HG03175 (cell line): Measurements from ENCODE around the gene HBG1.

ENCODE experiments used
- ATAC-seq: cut with Tn5 transposase; IDR thresholded peaks from one replicate; pipeline ENCODE4 v1.9.1; 2021; ENCODE audit warnings: mild to moderate bottlenecking, moderate library complexity; ENCODE audit not compliant: unreplicated experiment

The HBG1 gene

GRCh38 chr11:5247472-5248192, 2.0 kb downstream of the HBG1 start:
- ATAC-seq: no peak

DNA sequence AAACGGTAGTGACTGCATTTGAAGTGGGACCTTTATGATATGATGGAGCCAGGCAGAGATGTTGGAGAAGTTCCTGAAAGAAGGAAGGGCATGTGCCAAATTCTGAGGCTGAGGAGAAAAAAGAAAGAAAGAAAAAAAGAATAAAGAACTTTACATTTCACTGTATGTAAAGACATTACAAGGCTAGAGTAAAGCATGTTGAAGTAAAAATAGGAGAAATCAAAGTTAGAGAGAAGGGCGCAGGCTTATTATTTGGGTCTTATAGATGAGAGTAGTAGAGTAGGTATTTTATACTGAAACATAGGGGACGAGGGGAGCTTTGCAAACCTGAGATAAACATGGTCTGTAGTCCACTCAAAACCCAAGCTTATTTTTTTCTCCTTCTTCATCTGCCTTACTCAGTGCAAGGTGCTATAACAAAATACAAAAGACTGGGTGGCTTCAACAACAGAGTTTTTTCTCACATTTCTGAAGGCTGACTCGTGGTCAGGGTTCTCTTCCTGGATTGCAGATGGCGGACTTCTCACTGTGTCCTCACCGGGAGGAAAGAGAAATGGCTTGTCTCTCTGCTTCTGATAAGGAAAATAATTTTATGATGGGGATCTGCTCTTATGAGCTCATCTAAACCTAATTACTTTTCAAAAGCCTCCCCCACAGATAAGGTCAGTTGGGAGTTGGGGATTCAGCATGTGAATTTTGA, 2.7 kb downstream of the HBG1 start:
- ATAC-seq: no peak

GRCh38 chr11:5245155-5245554, 4.5 kb downstream of the HBG1 start:
- no peak for ATAC-seq

- no peak for ATAC-seq
Observed at GRCh38 chr11:5243816-5244180, 5.9 kb downstream of the HBG1 start.

GRCh38 chr11:5242933-5243815, 6.5 kb downstream of the HBG1 start:
- ATAC-seq: peak; percentile 72

- no peak for ATAC-seq
Observed at GRCh38 chr11:5242208-5242607, 7.4 kb downstream of the HBG1 start.

DNA sequence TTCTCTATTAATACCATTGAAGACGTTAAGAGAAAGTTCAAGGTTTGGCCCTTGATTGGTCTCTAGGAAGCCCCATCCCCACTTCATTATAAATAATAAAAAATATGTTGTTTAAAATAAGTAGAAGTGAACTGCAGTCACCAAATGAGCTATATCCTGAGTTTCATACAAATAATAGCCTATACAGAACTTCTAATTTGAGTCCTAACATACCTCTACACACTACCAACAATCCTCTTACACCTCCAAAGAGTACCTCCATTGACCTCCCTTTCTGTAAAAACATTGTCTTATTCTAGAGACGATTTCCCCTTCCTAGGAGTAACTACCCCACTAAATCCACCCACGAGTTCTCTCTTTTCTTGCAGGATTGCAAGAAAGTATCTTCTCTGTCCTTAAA, 8.2 kb downstream of the HBG1 start:
- no peak for ATAC-seq

DNA sequence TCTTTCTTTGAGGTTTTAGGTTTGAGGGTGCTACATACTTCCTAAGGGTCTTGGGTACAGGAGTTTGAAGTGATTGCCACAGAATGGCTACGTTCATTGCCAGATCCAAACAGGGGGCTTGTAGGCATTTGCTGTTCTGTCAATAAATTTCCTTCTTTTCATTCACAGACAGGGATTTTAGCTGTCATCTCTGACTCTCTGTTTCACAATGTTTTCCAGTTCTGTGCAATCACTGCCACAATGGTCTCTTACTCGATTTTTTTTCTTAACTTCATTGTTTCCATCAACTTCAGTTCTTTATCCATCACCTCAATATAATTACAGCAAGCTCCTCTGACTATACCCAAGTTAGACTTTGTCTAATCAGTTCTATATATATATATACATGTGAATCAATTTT, 9.2 kb downstream of the HBG1 start:
- no peak for ATAC-seq

GRCh38 chr11:5240056-5240455, 9.6 kb downstream of the HBG1 start:
- no peak for ATAC-seq

DNA sequence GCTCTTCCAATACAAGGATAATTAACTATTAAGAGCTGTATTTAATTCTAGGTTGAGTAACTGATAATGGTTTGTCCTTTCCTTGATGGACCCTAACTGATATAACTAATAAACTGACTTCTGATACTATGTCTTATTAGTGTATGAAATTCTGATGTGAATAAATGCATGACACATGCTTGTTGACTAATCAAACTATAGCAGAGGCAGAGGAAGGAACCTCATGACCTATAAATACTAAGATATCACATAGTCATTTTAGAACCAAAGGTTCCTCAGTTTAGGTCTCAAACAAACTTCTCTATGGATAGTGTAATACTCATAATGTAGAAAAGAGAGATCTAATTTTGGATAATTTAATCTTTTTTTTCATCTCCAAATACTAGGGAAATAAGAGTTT, 10.6 kb downstream of the HBG1 start:
- ATAC-seq: no peak

- ATAC-seq: no peak
Observed at GRCh38 chr11:5238486-5238885, 11.2 kb downstream of the HBG1 start.

- no peak for ATAC-seq
Observed at GRCh38 chr11:5237420-5237819, 12.2 kb downstream of the HBG1 start.

DNA sequence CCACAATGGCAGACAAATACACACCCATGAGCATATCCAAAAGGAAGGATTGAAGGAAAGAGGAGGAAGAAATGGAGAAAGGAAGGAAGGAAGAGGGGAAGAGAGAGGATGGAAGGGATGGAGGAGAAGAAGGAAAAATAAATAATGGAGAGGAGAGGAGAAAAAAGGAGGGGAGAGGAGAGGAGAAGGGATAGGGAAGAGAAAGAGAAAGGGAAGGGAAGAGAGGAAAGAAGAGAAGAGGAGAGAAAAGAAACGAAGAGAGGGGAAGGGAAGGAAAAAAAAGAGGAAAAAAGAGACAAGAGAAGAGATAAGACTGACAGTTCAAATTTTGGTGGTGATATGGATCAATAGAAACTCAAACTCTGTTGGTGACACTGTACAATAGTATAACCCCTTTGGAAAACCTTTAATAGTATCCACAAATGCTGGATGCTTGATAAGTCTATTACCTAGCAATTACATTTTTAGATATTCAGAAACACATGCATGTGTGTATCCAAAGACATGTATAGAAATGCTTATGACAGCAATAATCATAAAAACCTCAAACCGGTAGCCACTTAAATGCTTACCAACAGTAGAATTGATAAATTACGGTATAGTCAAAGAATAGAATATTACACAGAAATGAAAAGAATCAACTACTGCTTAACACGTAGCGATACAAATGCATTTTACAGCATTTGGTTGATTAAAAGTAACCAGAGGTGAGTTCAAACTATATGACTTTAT, 14.1 kb downstream of the HBG1 start:
- no peak for ATAC-seq

- peak; percentile 84 for ATAC-seq
Observed at GRCh38 chr11:5234381-5234834, 15.2 kb downstream of the HBG1 start, which contains the start of gene HBD. Gene HBD (minus strand): TSS chr11:5234483. CDS start chr11:5234433, 50 bp downstream.

- ATAC-seq: no peak
Observed at GRCh38 chr11:5233307-5233706, 16.4 kb downstream of the HBG1 start.

DNA sequence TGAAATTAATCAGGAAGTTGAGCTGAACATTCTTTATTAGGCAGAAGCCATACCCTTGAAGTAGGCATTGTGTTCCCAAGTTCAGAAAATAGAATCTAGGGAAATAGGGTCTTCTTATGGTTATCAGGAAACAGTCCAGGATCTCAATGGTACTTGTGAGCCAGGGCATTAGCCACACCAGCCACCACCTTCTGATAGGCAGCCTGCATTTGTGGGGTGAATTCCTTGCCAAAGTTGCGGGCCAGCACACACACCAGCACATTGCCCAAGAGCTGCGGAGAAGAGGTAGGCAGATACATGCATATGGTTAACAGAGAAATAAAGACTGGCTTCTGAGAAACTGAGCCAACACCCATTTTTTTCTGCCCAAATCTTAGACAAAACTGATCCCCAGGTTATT, 16.8 kb downstream of the HBG1 start:
- no peak for ATAC-seq

- ATAC-seq: no peak
Observed at GRCh38 chr11:5232176-5232575, 17.5 kb downstream of the HBG1 start.

GRCh38 chr11:5231111-5231510, 18.5 kb downstream of the HBG1 start:
- no peak for ATAC-seq

- ATAC-seq: no peak
Observed at GRCh38 chr11:5230266-5230665, 19.4 kb downstream of the HBG1 start.

- ATAC-seq: no peak
Observed at GRCh38 chr11:5229796-5230195, 19.9 kb downstream of the HBG1 start.

DNA sequence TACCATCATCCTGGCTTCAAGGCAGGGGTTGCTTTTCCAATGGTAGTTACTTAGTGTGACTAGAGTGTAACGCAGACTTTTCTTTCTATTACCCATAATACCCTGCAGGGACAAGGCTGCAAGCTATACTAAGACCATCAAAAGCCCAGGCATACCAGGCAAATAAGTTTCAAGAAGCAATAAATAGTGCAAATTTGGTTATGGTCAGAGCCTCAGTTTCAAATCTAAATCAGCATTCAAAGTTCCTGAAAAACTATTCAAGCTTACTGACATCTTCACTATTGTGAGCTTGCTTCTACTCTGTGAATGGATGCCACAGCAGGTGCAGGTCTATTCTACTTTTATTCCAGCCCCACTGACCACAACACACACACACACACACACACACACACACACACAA, 20.3 kb downstream of the HBG1 start:
- no peak for ATAC-seq
